ENCODE data around the gene CXCR6. TPM values are rescaled to one million over a fixed set of nuclear protein-coding genes. Genes with fewer than 3 reads are reported as not detected.

Gene CXCR6
- total RNA-seq, 1 donor from 2014 or later: not detected

- Mint-ChIP-seq H3K36me3 (ENCODE audit: unreplicated experiment) (no peaks in the 10 kb centered on the region), H3K4me1 (ENCODE audit: unreplicated experiment) (peaks cover 18% of the 10 kb centered on the region), H3K27me3 (ENCODE audit: unreplicated experiment) (no peaks in the 10 kb centered on the region), H3K9me3 (ENCODE audit: unreplicated experiment) (no peaks in the 10 kb centered on the region), H3K4me3 (ENCODE audit: unreplicated experiment) (no peak overlapping the region), H3K27ac (ENCODE audit: unreplicated experiment) (no peak overlapping the region)
- TF ChIP-seq CTCF (IDR thresholded peaks at IDR 0.05): no peak
- DNase-seq (ENCODE audit: extremely low spot score, unreplicated experiment): no peak
Measured at GRCh38 chr3:45992133-45992729, 49.0 kb downstream of the CXCR6 start.

- no peak for TF ChIP-seq CTCF (IDR thresholded peaks at IDR 0.05)
- H3K4me3 Mint-ChIP-seq (ENCODE audit: unreplicated experiment): no peak overlapping the region
- H3K27me3 Mint-ChIP-seq (ENCODE audit: unreplicated experiment): peaks cover under 1% of the 10 kb centered on the region
- H3K4me1 Mint-ChIP-seq (ENCODE audit: unreplicated experiment): peaks cover 12% of the 10 kb centered on the region
- no peaks in the 10 kb centered on the region for H3K9me3 Mint-ChIP-seq (ENCODE audit: unreplicated experiment)
- no peak overlapping the region for H3K27ac Mint-ChIP-seq (ENCODE audit: unreplicated experiment)
- no peak for DNase-seq (ENCODE audit: extremely low spot score, unreplicated experiment)
- no peaks in the 10 kb centered on the region for H3K36me3 Mint-ChIP-seq (ENCODE audit: unreplicated experiment)
Measured at GRCh38 chr3:45992821-45993221, 49.6 kb downstream of the CXCR6 start.

GRCh38 chr3:45993421-45994027 lies 50.3 kb downstream of the CXCR6 start:
- H3K27me3 Mint-ChIP-seq (ENCODE audit: unreplicated experiment): peaks cover 6% of the 10 kb centered on the region
- H3K27ac Mint-ChIP-seq (ENCODE audit: unreplicated experiment): no peak overlapping the region
- no peaks in the 10 kb centered on the region for H3K36me3 Mint-ChIP-seq (ENCODE audit: unreplicated experiment)
- no peak for DNase-seq (ENCODE audit: extremely low spot score, unreplicated experiment)
- H3K4me1 Mint-ChIP-seq (ENCODE audit: unreplicated experiment): peaks cover 8% of the 10 kb centered on the region
- no peaks in the 10 kb centered on the region for H3K9me3 Mint-ChIP-seq (ENCODE audit: unreplicated experiment)
- TF ChIP-seq CTCF (IDR thresholded peaks at IDR 0.05): no peak
- H3K4me3 Mint-ChIP-seq (ENCODE audit: unreplicated experiment): no peak overlapping the region

GRCh38 chr3:45994419-45995235 lies 51.4 kb downstream of the CXCR6 start:
- no peak for TF ChIP-seq CTCF (IDR thresholded peaks at IDR 0.05)
- no peak for DNase-seq (ENCODE audit: extremely low spot score, unreplicated experiment)
- Mint-ChIP-seq H3K4me3 (ENCODE audit: unreplicated experiment) (peak overlapping the region; percentile 81), H3K27ac (ENCODE audit: unreplicated experiment) (peak overlapping the region; percentile 62), H3K4me1 (ENCODE audit: unreplicated experiment) (peaks cover 5% of the 10 kb centered on the region), H3K36me3 (ENCODE audit: unreplicated experiment) (no peaks in the 10 kb centered on the region), H3K9me3 (ENCODE audit: unreplicated experiment) (no peaks in the 10 kb centered on the region), H3K27me3 (ENCODE audit: unreplicated experiment) (peaks cover 15% of the 10 kb centered on the region)

All from osteocyte (in vitro differentiated cells).